ENCODE measurements around the gene CTNND2.
"Not testable (repeated sequence)": the region's sequence is repeated elsewhere in the genome, so short reads cannot be mapped to it uniquely, and the experiment has no call there.

The CTNND2 gene

DNA sequence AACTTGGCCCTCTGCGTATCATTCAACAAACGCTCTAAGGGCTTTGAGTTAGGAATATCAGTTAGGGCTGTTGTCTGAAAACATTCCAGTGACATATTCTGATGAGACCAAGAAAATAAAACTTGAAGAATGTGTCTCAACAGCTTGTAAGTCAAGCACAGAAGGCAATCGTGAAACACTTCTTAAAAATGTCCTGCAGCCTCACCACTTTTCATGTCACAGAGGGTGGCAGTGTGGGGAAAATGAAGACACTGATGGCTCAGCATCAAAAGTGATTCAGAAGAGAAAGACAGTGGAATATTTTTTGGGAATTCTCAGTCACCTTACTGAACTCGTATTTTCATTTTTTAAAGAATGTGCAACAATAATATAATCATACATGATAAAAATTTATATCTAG lies 247.3 kb downstream of the CTNND2 start:
- no peak for DNase-seq

DNA sequence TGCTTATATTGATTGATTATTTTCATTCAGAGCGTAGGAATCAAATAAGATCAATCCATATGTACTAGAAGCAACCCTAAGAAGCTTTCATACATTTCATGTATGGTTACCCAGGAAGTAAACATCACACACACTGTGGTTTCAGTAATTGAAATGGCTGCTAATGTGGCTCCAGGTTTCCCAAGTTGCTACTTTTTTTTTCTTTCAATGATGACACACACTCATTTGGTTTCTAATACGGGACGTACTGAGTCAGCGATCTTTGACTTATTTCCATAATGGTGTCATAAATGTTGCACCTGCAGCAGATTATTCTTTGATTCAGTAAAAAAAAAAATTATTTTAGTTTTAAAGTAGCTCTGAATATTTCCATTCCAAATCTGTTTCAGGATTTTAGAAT lies 248.6 kb downstream of the CTNND2 start:
- no peak for DNase-seq

DNA sequence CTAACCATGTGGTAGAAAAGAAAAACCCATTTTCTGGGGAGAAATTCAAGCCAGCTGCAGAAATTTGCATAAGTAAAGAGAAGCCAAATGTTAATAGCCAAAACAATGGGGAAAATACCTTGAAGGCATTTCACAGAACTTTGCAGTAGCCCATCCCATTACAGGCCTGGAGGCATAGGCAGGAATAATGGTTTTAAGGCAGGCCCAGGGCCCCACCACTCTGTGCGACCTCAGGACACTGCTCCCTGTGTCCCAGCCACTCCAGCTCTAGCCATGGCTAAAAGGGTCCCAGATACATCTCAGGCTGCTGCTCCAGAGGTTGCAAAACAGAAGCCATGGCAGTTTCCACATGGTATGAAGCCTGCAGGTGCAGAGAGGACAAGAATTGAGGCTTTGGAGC lies 253.3 kb downstream of the CTNND2 start:
- no peak for DNase-seq

GRCh38 chr5:11646141-11646540 lies 258.1 kb downstream of the CTNND2 start:
- DNase-seq, result no peak

DNA sequence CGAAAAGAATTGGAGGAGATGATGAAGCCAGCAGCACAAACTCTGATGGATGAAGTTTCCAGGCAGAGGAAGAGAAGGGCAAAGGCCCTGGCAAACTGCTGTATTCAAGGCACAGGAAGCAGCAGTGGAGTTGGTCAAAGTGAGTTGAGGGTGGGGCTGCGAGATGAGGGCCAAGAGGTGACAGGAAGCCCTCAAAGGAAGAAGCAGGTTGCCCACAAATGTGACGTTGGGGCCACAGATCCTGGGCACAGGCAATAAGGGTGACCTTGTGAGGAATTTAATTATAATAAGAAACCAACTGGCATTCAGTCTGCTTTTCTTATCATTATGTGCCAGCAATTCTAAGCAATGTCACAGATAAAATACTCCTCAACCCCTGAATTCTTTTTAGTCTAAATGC lies 261.8 kb downstream of the CTNND2 start:
- DNase-seq, result no peak

DNA sequence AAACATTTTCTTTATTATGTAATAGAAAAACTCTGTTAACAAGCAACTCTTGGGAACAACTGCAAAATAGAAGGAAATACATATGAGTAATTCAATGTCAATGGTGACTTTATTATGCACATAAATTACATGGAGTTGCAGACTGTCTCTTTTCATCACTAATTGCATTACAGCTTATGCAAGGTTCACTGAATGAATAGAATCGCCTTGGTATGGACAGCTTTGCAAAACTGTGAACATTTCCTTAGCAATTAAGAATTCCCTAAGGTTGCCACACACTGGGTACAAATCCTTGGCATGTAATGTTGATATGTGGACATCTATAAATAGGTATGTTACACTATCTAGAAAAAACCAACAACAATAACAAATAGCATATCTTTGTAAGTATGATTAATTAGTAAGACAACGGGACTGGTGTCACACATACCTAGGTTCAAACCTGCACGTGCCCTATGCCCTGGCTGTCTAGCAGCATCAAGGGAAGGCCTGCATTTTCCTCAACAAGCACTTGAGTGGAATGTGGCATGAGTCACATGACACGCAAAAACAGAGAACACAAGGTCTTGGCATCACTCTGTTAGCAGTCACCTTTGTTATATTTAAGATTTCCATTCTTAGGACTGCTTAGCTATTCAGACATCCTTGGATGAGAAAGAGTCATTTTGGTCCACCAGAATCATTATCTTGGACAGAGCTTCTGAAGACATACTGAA lies 263.9 kb downstream of the CTNND2 start:
- no peak for DNase-seq

DNA sequence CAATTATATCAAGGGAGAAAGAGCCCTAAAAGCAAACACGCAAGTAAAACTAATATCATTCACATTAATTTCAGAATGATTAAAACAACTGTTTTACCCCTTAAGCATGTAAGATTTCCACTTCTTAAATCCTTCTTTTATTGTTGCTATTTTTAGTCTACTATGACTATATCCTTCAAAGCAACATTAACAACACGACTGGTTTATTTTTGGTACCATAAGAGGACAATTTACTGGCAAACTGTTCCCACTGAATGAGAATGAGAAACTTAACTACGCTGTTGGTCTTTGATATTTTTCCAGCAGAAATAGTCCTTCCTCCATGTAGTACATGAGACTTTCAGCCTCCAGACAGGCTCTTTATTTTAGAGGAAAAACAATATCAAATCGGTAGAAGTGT lies 281.5 kb downstream of the CTNND2 start:
- no peak for DNase-seq

- DNase-seq, result no peak
Observed at GRCh38 chr5:11620172-11620571, 284.1 kb downstream of the CTNND2 start.

DNA sequence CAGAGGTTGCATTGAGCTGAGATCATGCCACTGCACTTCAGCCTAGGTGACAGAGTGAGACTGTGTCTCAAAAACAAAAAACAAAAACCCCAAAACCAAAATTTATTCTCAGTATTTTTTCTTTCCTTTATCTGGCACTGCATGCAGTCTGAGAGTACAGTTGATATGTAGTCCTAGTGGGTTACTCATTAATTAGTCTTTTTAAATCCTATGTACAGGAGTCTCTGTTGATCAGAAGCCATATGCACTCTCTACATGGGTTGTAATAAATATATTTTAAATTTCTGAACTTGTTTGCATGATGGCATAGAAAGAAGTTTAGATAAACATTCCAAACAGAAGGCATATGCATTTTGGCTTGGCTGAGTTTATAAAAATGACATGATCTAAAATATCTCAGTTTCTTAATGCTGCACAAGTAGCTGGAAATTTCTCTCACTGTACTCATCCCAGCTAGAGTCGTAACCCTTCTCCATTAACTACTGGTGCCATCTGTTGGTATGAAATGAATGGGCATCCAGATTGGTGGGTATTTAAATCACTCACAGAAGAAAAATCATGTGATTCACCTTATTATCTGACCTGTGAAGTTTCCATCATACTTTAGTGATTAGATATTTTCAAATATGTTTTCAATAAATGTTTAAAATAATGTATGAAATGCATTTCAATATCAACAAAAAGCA lies 284.8 kb downstream of the CTNND2 start:
- DNase-seq, result no peak

DNA sequence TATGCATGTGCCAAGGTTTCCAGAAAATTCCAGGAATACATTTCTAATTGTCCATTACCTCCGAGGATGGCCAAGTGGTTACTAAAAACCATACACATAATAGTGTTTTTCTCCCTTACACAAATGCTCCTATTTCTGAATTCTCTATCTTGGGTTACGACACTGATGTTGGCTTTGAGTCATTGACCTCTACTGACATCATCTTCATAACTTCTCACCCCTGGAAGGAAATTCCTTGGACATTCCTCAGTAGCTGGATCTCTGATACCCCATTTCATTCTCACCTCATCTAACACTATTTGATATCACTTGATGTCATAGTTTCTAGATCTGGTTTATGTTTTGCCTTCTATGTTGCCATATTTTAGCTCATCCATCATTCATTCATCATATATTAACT lies 287.2 kb downstream of the CTNND2 start:
- DNase-seq, result no peak

- not testable (repeated sequence) for DNase-seq
Observed at GRCh38 chr5:11616624-11617023, 287.6 kb downstream of the CTNND2 start.

- no peak for DNase-seq
Observed at GRCh38 chr5:11611011-11611410, 293.2 kb downstream of the CTNND2 start.

DNA sequence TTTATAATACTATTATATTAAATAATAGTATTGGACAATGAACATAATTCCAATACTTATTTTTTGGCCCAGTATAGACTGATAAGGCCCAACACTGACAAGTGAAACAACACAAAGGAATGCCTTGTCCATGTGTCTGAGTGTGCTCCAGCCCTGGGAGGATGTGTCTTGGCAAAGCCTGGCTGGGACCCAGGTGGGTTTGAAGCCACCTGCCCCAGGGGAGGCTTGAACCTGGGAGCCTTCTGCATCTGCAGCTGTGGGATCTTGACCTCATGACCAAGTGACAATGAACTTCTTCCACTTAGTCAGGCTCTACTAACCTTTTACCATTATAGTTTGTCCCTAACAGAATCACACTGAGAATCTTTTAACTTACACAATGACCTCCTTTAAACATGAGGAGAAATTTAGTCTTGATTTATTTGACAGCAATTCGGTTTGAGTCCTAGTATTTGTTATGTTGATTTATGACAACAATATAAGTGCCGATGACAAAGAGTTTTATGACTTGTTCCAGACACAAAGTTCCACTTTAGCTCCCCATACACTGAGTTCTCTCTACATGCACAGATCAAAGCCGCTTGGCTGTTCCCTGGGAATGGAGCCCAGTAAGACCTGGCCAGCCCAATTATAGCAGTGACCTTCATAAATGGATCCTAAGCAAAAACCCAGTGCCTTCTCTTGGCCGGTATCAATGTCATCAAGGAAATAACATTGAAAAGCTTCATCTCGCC lies 294.5 kb downstream of the CTNND2 start:
- DNase-seq, result no peak

- no peak for DNase-seq
Observed at GRCh38 chr5:11608530-11608929, 295.7 kb downstream of the CTNND2 start.

DNA sequence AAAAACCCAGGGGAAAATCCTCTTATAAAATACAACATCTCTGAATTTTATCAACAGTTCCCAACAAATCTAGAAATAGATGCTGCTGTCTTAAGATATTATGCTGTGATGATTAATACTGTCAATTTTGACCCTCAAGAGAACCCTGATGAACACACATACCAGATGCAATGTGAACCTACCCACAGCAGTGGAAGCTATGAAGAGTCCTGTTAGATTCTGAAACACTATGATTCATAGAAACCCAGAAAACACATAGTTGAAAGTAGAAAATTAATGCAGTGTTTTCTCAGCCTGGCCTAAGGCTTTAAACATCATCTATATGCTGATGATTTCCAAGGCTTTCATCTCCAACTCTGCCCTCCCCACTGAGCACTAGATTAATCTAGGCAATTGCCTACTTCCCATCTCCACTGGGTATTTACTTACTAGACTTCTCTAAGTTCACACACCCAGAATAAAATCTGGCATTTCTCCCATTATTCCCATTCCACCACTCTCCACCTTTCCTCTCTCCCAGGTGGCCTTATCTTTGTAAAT lies 296.2 kb downstream of the CTNND2 start:
- DNase-seq, result no peak

DNA sequence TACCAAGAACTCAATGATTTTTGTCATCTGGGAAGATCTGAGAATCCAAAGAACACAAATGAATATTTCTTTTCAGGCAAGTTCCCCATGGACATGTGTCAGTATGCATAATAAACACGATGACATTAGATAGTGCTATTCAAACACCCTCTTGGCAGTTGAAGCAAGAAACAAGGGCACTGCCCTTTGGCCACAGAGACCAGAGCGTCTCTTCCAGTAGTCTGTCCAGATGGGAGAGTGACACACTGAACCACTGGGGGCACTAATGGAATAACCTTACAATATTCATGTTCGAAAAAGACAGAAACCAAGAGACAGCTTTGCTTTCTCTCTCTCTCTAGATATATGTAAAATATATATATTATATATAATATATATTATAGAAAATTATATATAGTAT lies 301.9 kb downstream of the CTNND2 start:
- no peak for DNase-seq

DNA sequence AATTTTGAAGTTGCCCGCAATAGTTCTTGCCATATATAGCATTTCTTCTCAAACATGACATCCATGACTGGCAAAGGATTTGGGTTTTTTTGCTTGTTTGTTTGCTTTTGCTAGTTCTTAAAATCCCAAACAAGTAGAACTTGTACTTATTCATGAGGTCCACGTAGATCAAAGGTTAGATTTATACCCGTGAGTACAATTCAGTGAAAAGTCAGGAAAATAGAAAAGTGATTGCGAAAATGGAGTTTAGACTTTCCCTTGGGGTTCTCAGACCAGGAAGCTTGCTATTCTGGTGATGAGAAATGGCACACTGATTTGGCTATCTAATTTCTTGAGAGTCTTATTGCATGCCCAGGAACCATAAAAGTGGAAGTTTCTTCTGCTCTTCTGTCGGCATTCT lies 304.7 kb downstream of the CTNND2 start:
- no peak for DNase-seq

- no peak for DNase-seq
Observed at GRCh38 chr5:11596657-11597071, 307.6 kb downstream of the CTNND2 start.

GRCh38 chr5:11596185-11596584 lies 308.1 kb downstream of the CTNND2 start:
- DNase-seq, result no peak

- DNase-seq, result no peak
Observed at GRCh38 chr5:11595045-11595444, 309.2 kb downstream of the CTNND2 start.

- no peak for DNase-seq
Observed at GRCh38 chr5:11594021-11594420, 310.2 kb downstream of the CTNND2 start.

- no peak for DNase-seq
Observed at GRCh38 chr5:11590475-11590874, 313.8 kb downstream of the CTNND2 start.

GRCh38 chr5:11588803-11589202 lies 315.4 kb downstream of the CTNND2 start:
- DNase-seq, result no peak

- no peak for DNase-seq
Observed at GRCh38 chr5:11584017-11584416, 320.2 kb downstream of the CTNND2 start.
